ENCODE measurements around the gene TRAF2.

The TRAF2 gene

GRCh38 chr9:136952876-136953770, 66.8 kb downstream of the TRAF2 start:
- DNase-seq (ENCODE audit: low read depth in 1 of 2, low spot score in 1 of 2): no peak
- in situ Hi-C loops (cut with HindIII; ENCODE audit: low pct_unique_long_range_greater_than_20kb, low sequenced_read_pairs): no loop called here
- TF ChIP-seq JUND (IDR thresholded peaks at IDR 0.05; ENCODE audit: low read depth): no peak

- no peak for TF ChIP-seq JUND (IDR thresholded peaks at IDR 0.05; ENCODE audit: low read depth)
- in situ Hi-C loops (cut with HindIII; ENCODE audit: low pct_unique_long_range_greater_than_20kb, low sequenced_read_pairs): no loop called here
- no peak for DNase-seq (ENCODE audit: low read depth in 1 of 2, low spot score in 1 of 2)
These were observed 67.5 kb downstream of the TRAF2 start for GRCh38 chr9:136953771-136954269.

GRCh38 chr9:136954270-136955083, 68.2 kb downstream of the TRAF2 start:
- in situ Hi-C loops (cut with HindIII; ENCODE audit: low pct_unique_long_range_greater_than_20kb, low sequenced_read_pairs): no loop called here
- no peak for TF ChIP-seq JUND (IDR thresholded peaks at IDR 0.05; ENCODE audit: low read depth)
- DNase-seq (ENCODE audit: low read depth in 1 of 2, low spot score in 1 of 2): no peak

GRCh38 chr9:136955202-136955942, 69.1 kb downstream of the TRAF2 start:
- no peak for DNase-seq (ENCODE audit: low read depth in 1 of 2, low spot score in 1 of 2)
- no peak for TF ChIP-seq JUND (IDR thresholded peaks at IDR 0.05; ENCODE audit: low read depth)
- in situ Hi-C loops (cut with HindIII; ENCODE audit: low pct_unique_long_range_greater_than_20kb, low sequenced_read_pairs): no loop called here

- no peak for DNase-seq (ENCODE audit: low read depth in 1 of 2, low spot score in 1 of 2)
- in situ Hi-C loops (cut with HindIII; ENCODE audit: low pct_unique_long_range_greater_than_20kb, low sequenced_read_pairs): no loop called here
- no peak for TF ChIP-seq JUND (IDR thresholded peaks at IDR 0.05; ENCODE audit: low read depth)
These were observed 69.6 kb downstream of the TRAF2 start for GRCh38 chr9:136955943-136956335.

GRCh38 chr9:136956604-136957003, 70.3 kb downstream of the TRAF2 start:
- TF ChIP-seq JUND (IDR thresholded peaks at IDR 0.05; ENCODE audit: low read depth): no peak
- in situ Hi-C loops (cut with HindIII; ENCODE audit: low pct_unique_long_range_greater_than_20kb, low sequenced_read_pairs): no loop called here
- DNase-seq (ENCODE audit: low read depth in 1 of 2, low spot score in 1 of 2): no peak

GRCh38 chr9:136957461-136957860, 71.1 kb downstream of the TRAF2 start:
- TF ChIP-seq JUND (IDR thresholded peaks at IDR 0.05; ENCODE audit: low read depth): no peak
- in situ Hi-C loops (cut with HindIII; ENCODE audit: low pct_unique_long_range_greater_than_20kb, low sequenced_read_pairs): no loop called here
- no peak for DNase-seq (ENCODE audit: low read depth in 1 of 2, low spot score in 1 of 2)

GRCh38 chr9:136957901-136958300, 71.6 kb downstream of the TRAF2 start:
- DNase-seq (ENCODE audit: low read depth in 1 of 2, low spot score in 1 of 2): no peak

GRCh38 chr9:136958473-136958872, 72.2 kb downstream of the TRAF2 start:
- no peak for DNase-seq (ENCODE audit: low read depth in 1 of 2, low spot score in 1 of 2)
- in situ Hi-C loops (cut with HindIII; ENCODE audit: low pct_unique_long_range_greater_than_20kb, low sequenced_read_pairs): no loop called here

More at GRCh38 chr9:136957901-136958300, 71.6 kb downstream of the TRAF2 start:
- in situ Hi-C loops (cut with HindIII; ENCODE audit: low pct_unique_long_range_greater_than_20kb, low sequenced_read_pairs): no loop called here
- no peak for TF ChIP-seq JUND (IDR thresholded peaks at IDR 0.05; ENCODE audit: low read depth)

GRCh38 chr9:136958898-136959850, 72.9 kb downstream of the TRAF2 start:
- no peak for TF ChIP-seq JUND (IDR thresholded peaks at IDR 0.05; ENCODE audit: low read depth)
- in situ Hi-C loops (cut with HindIII; ENCODE audit: low pct_unique_long_range_greater_than_20kb, low sequenced_read_pairs): no loop called here
- no peak for DNase-seq (ENCODE audit: low read depth in 1 of 2, low spot score in 1 of 2)

More at GRCh38 chr9:136958473-136958872, 72.2 kb downstream of the TRAF2 start:
- no peak for TF ChIP-seq JUND (IDR thresholded peaks at IDR 0.05; ENCODE audit: low read depth)

- no peak for DNase-seq (ENCODE audit: low read depth in 1 of 2, low spot score in 1 of 2)
- in situ Hi-C loops (cut with HindIII; ENCODE audit: low pct_unique_long_range_greater_than_20kb, low sequenced_read_pairs): no loop called here
- no peak for TF ChIP-seq JUND (IDR thresholded peaks at IDR 0.05; ENCODE audit: low read depth)
These were observed 74.1 kb downstream of the TRAF2 start for GRCh38 chr9:136960212-136960937.

Measured in T47D (cell line).